GM10248 (cell line): Measurements from ENCODE around the gene PLEKHJ1.
"Not testable (repeated sequence)": the region's sequence is repeated elsewhere in the genome, so short reads cannot be mapped to it uniquely, and the experiment has no call there.

Experiments
- CTCF ChIA-PET: fragments of 300-600 bp; sonication (Branson Sonifier 250); formaldehyde crosslinking; extraction: SDS; loops from one replicate; lab custom pipeline; 2021; ENCODE audit warnings: antibody characterized with exemption; lab: Yijun Ruan, JAX
- POLR2A ChIA-PET: fragments of 350-650 bp; sonication (Branson Sonifier 250); formaldehyde crosslinking; extraction: SDS; loops from one replicate; lab custom pipeline; 2020; ENCODE audit warnings: antibody characterized with exemption; lab: Yijun Ruan, JAX
- DNase-seq: peaks from one replicate; pipeline ENCODE4 v3.0.0; 2012; ENCODE audit errors: extremely low spot score
- TF ChIP-seq, protein P1 (sequence below): IDR thresholded peaks from 2 replicates; pipeline ENCODE4 v1.5.1; 2012; ENCODE audit warnings: mild to moderate bottlenecking, low read depth; ENCODE audit errors: extremely low read depth, missing control alignments, control extremely low read depth

PLEKHJ1 gene, protein sequence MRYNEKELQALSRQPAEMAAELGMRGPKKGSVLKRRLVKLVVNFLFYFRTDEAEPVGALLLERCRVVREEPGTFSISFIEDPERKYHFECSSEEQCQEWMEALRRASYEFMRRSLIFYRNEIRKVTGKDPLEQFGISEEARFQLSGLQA

DNA sequence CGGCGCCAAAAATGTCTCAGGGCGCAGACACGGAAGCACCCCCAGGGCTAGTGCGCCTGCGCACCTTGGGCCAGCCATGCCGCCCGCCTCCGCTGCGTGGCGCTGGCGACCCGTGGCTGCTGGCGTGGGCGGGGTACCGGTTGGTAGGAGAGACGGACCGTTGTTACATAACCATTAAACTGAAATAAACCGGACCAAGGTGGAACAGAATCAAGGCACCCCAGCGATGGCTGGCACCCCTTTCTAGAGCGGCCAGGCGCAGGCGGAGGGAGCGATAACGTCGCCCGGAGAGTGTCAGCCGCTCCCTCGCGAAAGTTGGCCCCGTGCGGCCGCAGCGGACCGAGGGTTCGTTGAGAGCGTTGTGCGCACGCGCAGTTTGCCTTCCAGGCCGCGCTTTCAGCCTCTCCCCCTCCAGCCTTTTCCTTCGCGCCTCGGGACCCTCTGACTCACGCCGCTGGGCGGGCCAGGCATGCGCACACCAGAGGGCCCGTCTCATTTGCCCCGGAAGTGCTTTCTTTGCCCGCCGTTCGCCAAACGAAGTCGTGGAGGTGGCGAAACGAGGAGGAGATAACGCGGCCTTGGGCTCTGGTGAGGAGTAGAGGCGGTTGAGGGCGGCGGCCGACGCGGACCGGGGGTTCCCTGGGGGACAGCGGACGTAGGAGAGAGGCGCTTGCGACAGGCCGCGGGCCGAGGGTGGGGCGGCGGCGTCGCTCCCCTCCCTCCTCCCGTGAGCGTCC lies at the start of gene PLEKHJ1, which contains the start of gene SF3A2:
TSS of gene PLEKHJ1 (minus strand) at position 16 of the 737 bp plus-strand sequence. CDS start 81 bp downstream, outside the sequence.
TSS of gene SF3A2 (plus strand) at position 511 of the 737 bp plus-strand sequence. CDS start 6,595 bp downstream, outside the sequence.
- CTCF ChIA-PET, result interaction anchor here (0.7 to 5.3 kb wide), 19 partner anchors 10 to 114 kb away, joined by 3 to 37 read pairs (median 5); partner anchors contain the start of gene JSRP1
- TF ChIP-seq, protein P1, sequence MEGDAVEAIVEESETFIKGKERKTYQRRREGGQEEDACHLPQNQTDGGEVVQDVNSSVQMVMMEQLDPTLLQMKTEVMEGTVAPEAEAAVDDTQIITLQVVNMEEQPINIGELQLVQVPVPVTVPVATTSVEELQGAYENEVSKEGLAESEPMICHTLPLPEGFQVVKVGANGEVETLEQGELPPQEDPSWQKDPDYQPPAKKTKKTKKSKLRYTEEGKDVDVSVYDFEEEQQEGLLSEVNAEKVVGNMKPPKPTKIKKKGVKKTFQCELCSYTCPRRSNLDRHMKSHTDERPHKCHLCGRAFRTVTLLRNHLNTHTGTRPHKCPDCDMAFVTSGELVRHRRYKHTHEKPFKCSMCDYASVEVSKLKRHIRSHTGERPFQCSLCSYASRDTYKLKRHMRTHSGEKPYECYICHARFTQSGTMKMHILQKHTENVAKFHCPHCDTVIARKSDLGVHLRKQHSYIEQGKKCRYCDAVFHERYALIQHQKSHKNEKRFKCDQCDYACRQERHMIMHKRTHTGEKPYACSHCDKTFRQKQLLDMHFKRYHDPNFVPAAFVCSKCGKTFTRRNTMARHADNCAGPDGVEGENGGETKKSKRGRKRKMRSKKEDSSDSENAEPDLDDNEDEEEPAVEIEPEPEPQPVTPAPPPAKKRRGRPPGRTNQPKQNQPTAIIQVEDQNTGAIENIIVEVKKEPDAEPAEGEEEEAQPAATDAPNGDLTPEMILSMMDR, result peak; percentile 99

DNA sequence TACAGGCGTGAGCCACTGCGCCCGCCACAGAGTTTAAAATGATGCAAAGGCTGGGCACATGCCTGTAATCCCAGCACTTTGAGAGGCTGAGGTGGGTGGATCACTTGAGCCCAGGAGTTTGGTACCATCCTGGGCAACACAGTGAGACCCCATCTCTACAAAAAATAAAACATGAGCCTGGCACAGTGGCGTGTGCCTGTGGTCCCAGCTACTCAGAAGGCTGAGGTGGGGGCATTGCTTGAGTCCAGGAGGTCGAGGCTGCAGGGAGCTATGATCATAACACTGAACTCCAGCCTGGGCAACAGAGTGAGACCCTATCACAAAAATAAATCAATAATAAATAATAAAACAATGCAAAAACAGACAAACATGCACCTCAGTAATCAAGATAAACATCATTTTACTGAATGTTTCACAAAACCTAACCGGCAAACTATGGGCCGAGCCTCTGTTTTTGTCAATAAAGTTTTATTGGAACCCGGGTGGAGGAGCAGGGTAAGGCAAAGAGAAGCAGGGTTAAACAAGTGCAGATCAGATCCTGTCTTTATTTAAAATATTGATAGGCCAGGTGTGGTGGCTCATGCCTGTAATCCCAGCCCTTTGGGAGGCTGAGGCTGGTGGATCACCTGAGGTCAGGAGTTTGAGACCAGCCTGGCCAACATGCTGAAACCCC lies 47.8 kb upstream of the PLEKHJ1 start:
- no peak for DNase-seq

More for the DNA sequence above, at the start of gene PLEKHJ1, which contains the start of gene SF3A2:
- DNase-seq, result peak; percentile 99
- POLR2A ChIA-PET, result interaction anchor here (0.7 kb wide), 1 partner anchor 110 kb away, joined by 3 read pairs; no protein-coding TSS in a partner anchor

DNA sequence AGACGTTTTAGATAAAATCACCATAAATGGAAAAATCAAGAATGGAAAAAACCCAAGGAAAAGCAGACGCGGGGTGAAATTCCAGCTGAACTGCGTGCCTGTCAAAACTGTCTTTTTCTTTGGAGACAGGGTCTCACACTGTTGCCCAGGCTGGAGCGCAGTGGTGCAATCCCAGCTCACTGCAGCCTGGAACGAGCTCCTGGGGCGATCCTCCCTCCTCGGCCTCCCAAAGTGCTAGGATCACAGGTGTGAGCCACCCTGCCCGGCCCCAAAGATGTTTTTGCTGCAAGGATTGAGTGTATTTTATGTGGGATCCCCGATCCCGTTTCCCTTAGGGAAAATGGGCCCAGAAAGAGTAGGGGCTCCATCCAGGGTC lies 46.7 kb upstream of the PLEKHJ1 start:
- ChIA-PET POLR2A (no interaction called here), CTCF (no interaction called here)
- no peak for DNase-seq
- TF ChIP-seq, protein P1, result no peak

More for the DNA sequence above, 47.8 kb upstream of the PLEKHJ1 start:
- ChIA-PET CTCF (interaction anchor here (1.6 kb wide), 1 partner anchor 48 kb away, joined by 4 read pairs; no protein-coding TSS in a partner anchor), POLR2A (no interaction called here)
- TF ChIP-seq, protein P1, result no peak

DNA sequence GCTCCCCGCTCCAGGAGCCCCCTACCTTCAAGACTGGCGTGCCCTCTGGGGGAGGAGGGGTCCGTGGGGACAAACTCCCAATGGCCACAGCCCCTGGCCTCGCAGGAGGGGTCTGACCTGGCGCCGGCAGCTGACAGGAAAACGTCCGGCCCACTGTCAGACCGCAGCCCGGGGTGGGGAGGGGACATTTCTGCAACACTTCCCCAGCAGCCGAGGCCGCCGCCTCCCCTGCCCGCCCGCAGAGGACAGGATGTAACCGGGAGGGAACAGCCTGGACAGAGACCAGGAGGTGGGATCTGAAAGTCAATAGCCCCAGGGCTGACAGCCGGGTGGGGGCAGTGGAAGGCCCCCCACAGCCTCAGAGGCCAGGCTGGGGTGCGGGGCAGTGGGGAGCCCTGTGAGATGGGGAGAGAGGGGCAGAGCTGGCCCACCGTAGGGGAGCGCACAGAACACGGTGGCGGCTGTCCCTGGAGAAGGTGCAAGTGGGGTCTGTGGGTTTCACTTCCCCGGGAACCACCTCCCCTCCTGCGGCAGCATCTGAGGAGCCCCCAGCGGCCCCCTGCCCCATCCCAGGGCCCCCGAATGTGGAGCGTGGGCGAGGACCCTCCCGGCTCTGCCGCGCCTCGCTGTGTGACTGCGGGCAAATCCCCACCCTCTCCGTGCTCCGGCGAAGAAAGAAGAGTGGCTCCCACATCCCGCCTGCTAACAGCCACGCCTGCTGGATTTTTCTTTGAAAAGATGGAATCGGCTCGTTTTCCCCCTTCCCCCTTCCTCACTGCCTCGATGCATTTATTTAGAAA lies 46.1 kb upstream of the PLEKHJ1 start, which contains the start of gene PEAK3:
TSS of gene PEAK3 (minus strand) at position 114 of the 800 bp plus-strand sequence. CDS start 1,244 bp downstream, outside the sequence.
- TF ChIP-seq, protein P1, result no peak
- POLR2A ChIA-PET, result interaction anchor here (0.6 kb wide), 1 partner anchor 42 kb away, joined by 3 read pairs; no protein-coding TSS in a partner anchor
- peak; percentile 66 for DNase-seq
- CTCF ChIA-PET, result no interaction called here

DNA sequence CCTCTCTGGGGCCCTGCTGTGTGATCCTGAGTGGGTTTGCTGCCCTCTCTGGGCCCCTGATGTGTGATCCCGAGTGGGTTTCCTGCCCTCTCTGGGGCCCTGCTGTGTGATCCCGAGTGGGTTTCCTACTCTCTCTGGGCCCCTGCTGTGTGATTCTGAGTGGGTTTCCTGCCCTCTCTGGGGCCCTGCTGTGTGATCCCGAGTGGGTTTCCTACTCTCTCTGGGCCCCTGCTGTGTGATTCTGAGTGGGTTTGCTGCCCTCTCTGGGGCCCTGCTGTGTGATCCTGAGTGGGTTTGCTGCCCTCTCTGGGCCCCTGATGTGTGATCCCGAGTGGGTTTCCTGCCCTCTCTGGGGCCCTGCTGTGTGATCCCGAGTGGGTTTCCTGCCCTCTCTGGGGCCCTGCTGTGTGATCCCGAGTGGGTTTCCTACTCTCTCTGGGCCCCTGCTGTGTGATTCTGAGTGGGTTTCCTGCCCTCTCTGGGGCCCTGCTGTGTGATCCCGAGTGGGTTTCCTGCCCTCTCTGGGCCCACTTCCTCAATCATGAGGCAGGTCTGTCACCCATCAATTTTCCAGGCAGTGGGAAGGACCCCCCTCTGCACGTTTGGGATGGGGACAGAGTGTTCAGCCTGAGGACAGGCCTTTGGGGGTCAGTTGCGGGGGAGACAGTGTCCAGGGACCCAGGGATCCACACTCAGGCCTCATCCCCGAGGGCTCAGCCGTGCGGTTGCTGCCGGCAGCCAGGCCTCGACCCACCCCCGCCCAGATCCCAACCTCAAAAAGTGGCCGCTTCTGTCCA lies 45.3 kb upstream of the PLEKHJ1 start:
- DNase-seq, CTCF ChIA-PET: not testable (repeated sequence)
- POLR2A ChIA-PET, result interaction anchor here (0.6 to 1.1 kb wide), 2 partner anchors 10 to 43 kb away, joined by 3 read pairs; no protein-coding TSS in a partner anchor
